NCI-H82 treated with DMSO at 0.1 percent for 48 hours (cell line): ENCODE data around the gene AVL9.
"Not testable (repeated sequence)": the region's sequence is repeated elsewhere in the genome, so short reads cannot be mapped to it uniquely, and the experiment has no call there.

Experiments
- DNase-seq: peaks from one replicate; lab custom pipeline; 2025; ENCODE audit not compliant: unreplicated experiment; lab: John Stamatoyannopoulos, UW

Gene AVL9

DNA sequence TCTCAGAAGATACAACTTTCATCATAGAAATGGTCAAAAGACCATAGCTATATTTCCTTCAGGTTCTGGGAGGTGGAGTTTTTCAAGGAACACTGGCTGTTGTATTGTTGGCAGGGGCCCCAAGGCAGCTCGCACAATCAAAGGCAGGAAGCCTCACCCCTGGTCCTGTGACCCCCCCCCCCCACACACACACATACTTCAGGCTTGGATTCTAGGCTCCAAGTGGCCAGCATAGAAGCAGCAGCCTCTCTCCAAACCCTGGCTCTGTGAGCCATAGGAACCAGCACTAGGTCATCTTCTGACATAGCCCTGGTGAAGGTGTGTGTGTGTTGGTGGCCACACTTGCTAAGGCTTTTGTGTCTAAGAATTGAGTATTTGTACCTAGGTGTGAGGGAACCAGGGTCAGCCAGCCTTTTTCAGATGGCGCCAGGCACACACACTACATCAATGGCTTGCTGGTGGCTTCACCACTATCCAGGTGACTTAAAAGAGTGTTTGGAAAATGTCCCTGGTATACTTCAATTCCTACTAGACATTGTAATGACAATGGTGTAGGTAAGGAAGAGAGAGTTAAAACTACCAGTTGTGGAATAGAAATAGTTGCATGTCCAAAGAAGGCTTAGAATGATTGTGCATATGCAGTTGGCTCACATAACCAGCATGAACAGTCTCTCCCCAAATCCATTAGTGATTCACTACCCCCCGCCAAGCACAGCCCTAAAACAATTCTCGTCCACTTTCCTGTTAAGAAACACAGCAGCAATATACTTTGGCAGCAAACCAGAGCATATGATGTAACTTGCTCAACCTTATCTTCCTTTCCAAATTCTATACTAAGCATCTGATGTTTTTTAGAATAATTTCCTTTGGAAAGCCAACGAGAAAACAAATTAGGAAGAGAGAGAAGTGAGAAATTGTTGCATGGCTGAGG, 91.3 kb downstream of the AVL9 start:
- DNase-seq: no peak

DNA sequence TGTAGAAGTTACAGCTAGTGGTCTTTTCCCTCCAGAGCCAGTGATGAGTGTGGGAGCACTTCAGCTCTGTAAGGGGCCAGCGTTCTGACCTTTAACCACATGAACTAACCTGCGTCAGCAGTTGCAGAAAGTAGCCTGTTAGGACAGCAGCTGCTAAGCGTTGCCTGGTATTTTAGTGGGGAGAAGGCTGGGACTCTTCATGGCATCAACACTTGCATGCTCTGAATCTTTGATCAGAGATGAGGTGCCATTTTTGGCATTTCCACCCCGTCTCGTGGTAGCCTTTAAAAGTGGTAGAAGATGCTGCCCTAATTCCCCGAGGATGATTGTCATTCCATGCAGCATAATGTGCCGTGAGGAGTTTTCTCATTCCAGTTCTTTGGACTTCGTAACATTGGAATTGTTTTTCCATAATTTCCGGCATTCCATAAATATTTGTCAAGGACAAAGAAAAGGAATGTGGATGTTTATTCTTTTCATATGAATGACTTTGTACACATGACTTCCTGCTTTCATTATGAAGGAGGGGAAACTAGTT, 92.2 kb downstream of the AVL9 start:
- DNase-seq: no peak

DNA sequence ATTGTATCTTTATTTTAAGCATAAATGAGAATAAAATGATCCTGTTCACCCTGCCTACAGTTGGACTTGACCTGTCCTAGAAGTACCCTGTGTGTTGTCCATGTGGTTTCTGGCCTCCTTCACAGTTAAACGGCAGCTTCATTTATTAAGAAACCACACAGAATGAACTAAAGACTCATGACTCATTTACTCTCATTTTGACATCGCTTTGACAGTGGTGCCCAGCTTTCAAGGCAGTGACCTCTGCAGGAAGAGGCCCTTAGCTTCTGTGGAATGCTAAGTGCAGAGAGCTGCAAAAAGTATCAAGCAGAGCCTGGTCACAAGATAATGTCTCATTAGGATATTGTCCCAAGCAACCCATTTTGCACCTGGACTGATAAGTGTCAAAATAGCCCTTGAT, 93.4 kb downstream of the AVL9 start:
- no peak for DNase-seq

DNA sequence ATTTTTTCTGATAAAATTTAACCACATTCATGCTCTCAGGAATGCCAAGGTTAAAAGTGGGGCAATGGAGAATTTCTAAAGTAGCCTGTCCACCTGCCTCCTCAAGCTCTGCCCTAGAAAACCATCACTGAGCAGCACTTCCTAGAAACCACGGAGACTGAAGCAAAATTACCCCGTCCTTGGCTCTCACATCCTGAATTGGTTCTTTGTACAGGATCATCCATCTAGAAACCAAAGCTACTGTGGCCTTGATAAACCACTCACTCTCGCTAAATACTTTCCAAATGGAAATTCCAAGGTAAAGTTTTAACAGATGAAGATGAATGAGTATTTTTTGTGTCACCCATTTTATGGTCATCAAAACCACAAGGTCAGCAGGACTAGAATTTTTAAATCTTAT, 96.6 kb downstream of the AVL9 start:
- DNase-seq: no peak

DNA sequence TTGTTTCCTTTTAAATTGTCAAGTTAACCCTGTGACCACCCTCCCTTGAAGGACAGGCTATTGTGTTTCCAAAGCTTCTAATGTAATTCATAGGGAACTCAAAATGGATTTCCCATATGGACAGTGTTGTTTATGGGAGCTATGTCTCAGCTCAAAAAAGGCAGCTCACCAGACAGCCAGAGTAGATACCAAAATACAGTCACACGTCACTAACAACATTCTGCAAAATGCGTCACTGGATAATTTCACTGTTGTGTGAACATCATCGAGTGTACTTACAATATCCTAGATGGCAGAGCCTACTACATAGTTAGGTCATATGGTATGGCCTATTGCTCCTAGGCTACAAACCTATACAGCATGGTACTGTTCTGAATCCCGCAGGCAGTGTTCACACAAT, 97.4 kb downstream of the AVL9 start:
- no peak for DNase-seq

DNA sequence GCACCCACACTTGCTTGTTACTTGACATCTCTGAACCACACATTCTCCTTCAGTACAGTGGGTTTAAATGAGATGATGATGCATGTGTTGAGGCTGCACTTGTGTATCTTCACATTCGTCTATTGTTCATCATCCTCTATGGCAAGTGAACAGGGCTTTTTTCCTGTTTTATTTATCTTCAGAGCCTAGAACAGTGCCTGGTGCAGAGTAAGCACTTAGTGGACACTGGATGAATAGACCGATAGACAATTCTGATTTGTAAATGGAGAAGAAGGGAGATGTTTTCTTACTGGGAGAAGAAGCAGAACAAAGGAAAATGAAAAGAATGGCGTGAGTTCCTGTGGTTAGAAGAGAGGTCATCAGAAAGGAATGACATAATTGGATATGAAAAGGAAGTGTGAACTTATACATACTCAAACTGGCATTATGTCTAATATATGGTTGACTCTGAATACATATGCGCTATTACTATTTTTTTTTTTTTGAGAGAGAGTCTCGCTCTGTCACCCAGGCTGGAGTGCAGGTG, 99.7 kb downstream of the AVL9 start:
- no peak for DNase-seq

DNA sequence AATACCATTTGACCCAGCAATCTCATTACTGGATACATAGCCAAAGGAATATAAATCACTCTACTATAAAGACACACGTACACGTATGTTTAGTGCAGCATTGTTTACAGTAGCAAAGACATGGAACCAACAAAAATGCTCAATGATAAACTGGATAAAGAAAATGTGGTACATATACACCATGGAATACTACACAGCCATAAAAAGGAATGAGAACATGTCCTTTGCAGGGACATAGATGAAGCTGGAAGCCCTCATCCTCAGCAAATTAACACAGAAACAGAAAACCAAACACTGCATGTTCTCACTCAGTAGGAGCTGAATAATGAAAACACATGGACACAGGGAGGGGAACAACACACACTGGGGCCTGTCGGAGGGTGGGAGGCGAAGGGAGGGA, 105.9 kb downstream of the AVL9 start:
- DNase-seq: not testable (repeated sequence)

DNA sequence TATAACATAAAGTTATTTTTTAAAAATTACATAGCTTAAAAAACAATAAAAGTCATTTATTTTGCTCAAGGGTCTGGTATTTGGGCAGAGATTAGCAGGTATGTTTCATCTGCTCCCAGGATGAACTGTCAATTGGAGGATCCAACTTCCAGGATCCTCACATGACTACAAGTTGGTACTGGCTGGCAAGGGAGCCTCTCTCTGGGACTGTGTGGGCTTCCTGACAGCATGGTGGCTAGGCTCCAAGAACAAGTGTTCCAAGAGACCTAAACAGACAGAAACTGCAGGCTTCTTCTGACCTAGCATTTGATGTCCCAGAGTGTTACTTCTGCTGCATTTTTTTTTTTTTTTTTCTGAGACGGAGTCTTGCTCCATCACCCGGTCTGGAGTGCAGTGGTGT, 107.2 kb downstream of the AVL9 start:
- DNase-seq: no peak

DNA sequence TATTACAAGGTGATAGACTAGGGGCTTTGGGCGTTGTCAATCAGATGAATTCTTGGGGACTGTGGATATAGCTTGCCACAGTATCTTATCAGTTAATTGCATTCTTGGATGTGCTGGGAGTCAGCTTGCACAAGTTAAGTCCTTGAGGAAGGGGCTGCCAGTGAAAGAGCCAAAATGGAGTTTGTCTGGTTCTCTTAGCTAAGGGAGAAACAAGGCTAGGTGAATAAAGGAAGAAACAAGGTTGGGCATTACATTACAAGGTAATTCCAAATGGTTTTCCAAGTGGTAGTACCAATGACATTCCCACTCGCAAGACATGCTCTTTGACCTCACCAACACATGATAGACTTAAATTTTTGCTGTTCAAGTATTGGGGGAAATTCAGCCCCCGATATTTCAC, 108.2 kb downstream of the AVL9 start:
- DNase-seq: not testable (repeated sequence)

DNA sequence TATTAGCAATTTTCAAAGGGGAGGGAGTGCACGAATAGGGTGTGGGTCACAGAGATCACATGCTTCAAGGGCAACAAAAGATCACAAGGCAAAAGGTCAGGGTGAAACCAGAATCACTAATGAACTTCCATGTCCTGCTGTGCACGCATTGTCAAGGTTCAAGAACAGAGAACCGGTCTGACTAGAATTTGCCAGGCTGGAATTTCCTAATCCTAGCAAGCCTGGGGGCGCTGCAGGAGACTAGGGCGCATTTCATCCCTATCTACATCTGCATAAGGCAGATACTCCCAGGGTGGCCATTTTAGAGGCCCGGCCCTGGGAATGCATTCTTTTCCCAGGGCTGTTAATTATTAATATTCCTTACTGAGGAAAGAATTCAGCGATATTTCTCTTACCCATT, 108.8 kb downstream of the AVL9 start:
- not testable (repeated sequence) for DNase-seq

DNA sequence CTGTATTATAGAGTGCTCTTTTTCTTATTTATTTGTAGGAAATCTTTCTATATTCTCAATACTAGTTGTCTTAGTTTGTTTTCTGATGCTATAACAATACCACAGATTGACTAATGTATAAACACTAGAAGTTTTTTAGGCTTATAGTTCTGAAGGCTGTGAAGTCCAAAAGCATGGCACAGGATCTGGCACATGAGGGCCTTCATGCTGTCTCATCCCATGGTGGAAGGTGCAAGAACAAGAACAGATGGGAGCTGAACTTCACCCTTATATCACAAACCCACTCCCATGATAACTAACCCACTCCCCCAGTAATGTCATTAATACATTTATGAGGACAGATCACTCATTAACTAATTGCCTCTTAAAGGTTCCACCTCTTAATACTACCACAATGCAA, 109.7 kb downstream of the AVL9 start:
- DNase-seq: no peak

DNA sequence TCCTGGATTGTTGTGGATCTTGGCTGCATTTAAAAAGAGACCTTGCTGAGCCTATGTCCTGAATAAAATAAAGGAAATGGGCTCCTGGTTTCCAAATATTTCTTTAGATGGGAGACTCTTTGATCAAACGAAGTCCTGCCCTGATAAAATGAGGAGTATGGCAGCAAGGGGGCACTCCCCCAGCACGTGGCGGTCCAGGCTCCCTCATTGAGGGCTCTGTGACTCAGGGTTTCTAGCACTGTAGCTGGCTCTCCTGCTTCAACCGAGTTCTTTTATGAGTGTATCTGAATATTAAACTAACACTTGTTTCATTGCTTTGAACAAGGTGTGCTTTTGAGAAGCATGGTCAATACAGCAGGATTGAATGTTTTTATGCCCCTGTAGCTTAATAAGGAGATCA, 114.2 kb downstream of the AVL9 start:
- no peak for DNase-seq

DNA sequence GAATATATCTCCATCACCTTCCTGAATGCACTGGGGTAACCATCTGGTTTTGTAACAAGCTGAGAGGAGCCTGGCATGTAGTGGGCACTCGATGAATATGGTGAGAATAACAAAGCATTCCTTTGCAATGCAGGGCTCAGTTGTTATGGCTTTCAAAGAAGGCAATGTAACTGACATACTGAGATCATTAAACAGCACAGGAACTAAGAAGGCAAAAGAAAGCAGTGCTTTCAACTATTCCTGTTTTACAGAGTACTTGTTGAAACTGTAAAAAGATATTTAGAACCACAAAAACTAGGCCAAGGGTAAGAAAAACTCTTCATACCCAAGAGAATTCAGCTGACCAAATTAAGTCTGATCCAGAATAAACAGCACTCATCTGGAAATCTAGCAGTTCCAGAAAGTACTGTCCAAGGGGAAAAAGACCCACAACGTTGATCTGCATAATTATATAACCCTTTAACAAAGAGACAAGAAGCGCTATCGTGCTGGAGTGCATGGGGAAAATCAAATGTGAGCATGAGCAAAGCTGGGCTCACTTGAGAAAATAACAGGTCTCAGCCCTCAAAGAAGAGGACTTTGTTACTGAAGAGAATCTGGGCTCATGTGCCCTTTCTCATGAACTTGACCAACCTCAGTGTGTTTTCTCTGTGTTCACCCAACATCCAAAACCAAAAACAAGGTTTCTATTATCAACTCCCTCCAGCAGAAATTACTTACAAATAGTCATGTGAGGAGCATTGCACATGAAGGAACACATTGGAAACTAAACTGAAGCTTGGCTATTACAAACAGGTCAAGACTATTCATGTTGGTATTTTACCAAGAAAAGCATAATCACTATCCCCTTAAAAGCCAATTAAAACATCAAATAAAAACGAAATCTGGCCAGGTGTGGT, 116.2 kb downstream of the AVL9 start:
- DNase-seq: no peak

DNA sequence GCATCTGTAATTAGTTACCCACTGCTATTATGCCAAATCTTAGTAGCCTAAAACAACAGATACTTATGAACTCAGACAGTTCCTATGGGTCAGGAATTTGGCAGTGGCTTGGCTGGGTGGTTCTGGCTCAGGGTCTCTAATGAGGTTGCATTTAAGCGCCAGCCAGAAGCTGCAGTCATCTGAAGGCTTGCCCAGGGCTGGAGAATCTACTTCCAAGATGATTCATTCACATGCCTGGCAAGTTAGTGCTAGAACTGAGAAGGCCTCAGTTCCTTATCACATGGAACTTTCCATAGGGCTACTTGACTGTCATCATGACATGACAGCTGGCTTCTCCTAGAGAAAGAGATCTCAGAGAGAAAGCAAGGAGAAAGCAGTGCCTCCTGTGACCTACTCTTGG, 121.3 kb downstream of the AVL9 start:
- DNase-seq: no peak

DNA sequence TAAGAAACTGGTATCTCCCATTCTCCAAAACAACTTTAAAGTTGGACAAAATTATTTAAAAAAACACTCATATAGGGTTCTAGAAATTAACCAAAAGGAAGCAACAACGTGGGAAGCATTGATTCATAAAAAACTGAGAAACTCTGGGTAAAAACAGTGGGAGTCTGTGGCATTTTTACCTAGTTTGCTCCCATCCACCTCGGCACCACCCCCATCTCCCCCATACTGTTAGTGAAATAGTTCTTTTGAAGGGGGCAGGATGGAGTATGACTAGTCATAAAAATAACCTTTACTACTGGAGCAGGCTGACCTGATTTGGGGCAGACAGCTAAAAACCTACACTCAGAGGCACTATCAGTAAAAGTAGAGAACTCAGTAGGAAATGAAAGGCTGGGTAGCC, 123.2 kb downstream of the AVL9 start:
- DNase-seq: no peak

DNA sequence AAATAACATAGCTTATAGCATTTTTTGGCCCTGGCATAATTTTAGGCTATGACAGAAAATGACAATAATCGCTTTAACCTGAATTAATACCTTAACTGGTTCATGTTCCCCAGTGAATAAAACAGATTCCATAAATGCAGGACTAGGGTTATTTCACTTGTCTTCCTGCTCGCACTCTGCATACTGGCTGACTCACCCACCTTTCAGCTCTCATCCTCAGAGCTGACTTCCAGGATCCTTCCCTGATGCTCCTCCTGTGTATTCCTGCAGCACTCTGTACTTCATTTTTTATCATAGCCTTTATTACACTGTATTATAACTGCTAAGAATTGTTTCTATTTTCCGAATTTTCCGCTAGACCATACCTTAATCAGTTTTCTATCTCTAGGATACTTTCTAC, 123.7 kb downstream of the AVL9 start:
- DNase-seq: no peak

DNA sequence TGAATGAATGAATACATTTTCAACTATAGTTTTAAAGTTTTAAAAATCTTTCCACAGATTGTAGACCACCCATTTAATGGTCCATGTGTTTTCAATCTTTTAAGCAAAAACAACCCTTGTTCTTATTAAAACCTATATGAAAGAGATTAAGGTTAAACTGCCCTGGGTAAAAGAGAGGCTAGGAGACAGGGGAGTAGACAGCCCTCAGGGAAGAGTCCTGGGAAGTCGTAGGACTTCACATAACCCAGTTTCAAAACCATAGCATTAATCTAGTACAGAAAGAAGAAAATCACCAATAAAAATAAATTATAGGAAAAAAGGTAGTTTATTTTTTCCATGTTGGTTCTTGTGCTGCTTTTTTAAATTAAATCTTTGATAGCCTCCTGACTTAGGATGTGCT, 124.1 kb downstream of the AVL9 start:
- DNase-seq: not testable (repeated sequence)

DNA sequence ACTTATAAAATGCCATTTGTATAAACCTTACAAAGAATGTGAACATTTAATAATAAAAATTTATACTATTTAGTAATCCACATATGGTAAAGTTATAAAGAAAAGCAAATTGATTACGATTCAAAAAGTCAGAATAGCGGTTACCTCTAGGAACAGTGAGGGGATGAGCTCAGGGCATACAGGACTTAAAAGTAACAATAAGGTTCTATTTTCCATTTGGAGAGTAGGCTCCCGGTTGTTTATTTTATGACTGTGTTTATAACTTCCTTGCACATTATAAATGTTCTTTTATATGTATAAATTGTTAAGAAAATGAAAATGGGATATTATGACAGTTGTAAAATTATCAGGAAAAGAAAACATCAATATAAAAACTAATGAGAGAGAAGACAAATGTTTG, 135.7 kb downstream of the AVL9 start:
- DNase-seq: no peak

DNA sequence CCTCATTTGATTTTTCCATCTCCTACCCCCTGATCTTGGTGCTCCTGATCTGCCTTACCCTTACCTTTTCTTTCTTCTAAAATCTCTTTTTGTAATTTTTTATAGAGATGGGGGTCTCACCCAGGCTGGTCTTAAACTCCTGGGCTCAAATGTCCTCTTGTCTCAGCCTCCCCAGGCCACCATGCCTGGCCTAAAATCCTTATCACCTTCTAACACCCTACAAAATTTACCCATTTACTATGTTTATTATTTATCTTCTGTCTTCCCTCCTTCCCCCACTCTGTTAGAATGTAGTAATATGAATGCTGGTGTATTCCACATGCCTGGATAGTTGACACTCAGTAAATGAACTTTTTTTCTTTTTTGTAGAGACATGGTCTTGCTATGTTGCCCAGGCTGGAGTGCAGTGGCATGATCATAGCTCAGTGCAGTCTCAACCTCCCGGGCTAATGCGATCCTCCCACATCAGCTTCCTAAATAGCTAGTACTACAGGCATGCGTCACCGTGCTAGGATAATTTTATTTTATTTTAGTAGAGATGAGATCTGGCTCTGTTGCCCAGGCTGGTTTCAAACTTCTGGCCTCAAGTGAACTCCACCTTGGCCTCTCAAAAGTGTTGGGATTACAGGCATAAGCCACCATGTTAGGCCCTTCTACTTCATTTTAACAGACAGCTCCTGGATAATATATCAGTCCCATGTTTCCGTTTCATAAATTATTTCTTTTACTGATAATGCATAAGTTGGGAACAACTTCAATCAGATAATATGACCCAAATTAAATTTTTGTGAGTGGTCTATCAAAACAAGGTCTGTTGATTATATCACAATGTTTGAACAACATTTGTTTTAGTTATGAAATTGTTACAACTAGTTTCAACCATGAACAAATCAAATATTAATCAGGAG, 136.6 kb downstream of the AVL9 start:
- DNase-seq: not testable (repeated sequence)

DNA sequence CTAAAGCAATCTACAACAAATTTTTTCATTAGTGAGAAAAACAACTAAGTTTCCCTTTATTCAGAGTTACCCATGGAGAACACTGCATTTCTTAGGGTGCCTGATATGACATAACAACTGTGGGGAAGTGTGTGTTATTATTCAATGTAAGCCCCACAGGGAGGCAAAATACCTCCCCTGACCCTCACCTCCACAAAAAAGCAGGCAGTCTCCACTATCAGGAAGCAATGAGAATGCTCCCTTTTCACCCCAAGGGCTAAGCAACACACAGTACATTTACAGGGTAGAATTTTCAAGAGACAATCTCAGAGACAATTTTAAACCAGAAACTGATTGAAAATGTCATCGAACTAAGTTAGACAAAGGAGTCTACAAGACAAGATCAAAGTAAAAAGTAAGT, 138.2 kb downstream of the AVL9 start:
- DNase-seq: not testable (repeated sequence)
